ENCODE data around the gene SLC22A17.
A peak's percentile ranks its signal among the peaks of the same experiment; 100 is the strongest.

The SLC22A17 gene

DNA sequence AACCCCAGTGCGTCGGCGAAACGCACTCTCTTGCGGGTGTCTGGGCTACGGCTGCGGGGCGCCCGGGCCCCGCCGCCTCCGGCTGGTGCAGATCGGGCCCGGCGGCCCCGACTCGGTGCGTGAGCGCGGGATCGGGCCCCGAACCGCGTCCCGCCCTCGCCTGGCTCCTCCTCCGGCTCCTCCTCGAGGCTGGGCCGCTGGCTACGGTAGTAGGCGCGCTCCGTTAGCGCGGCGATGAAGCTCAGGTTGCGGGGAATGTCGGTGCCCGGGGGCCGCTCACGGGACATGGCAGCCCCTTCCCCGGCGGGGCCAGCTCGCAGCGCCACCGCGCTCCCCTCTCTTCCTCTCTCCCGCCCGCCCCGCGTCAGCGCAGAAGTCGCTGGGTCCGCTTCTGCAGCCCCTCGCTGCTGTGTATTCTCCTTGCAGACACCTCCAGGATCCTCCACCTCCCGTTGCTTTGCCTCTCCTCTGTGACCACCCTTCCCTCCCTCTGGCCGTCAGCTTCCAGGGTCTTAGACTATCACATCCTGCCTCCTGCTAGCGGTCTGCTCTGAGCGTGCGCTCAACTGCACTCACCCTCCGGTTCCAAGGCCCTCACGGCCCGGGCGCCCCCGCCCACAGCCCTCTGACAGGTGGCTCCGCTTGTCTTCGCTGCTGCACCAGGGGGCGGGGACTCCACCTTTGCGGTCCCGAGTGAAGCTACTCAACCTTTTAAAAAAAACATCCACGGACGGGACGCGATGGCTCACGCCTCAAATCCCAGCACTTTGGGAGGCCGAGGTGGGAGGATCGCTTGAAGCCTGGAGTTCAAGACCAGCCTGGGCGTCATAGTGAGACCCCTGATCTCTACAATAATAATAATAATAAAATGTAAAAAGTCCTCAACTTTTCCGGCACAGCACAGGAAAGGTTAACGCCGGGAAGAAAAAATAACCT, 50.1 kb downstream of the SLC22A17 start, which contains the start of gene PPP1R3E:
Gene PPP1R3E, minus strand, starts transcription at position 570 of the 936 bp plus-strand sequence. Its CDS starts 283 bp downstream, at position 287.
- DNase-seq, result peak; percentile 51

DNA sequence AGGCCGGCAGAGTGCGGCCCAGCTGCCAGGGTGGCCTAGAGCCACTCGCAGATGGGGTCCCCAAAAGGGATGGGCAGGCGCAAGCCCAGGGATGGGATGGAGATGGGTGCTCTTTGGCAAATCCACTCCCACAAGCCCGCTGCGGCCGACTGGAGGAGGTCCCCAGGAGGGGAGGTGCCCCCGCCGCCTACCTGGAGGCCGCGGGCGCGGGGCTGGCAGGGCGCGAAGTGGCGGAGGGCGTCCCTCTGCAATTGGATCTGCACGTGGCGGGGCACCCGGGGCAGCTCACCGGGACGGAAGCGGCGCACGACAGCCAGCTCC, 50.8 kb downstream of the SLC22A17 start:
- no peak for DNase-seq

GRCh38 chr14:23301288-23301968, 51.3 kb downstream of the SLC22A17 start:
- DNase-seq, result peak; percentile 98

GRCh38 chr14:23300687-23301223, 51.9 kb downstream of the SLC22A17 start:
- peak; percentile 36 for DNase-seq

DNA sequence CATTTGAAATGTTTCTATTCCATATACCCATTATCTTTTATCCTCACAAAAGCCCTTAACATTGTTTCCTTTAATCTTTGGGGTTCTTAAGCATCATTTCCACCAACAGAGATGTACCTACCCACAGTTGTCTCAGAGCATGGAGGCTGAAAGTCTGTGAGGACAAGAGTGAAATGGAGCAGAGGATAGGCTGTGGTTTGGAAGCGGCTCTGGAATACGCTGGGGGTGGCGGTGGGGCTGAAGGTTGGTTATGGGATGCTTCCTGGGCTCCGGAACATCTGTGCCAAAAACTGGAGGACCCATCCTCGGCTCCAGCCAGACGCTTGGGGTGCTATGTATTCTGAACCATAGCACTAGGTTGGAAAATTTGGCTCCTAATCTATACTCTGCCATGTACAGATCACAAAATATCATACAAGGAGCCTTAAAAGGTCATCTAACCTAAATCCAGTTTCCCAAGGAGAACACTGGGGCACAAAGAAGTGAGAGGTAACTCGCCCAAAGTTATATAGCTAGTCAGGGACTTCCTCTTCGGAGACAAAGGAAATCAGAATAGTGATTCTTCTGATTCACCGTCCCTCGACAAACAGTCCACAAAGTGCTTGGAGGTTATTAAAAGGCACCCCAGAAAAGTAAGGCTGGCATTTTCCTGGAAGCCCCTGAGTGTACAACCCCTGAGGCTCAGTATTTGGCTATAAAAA, 52.6 kb downstream of the SLC22A17 start:
- no peak for DNase-seq

DNA sequence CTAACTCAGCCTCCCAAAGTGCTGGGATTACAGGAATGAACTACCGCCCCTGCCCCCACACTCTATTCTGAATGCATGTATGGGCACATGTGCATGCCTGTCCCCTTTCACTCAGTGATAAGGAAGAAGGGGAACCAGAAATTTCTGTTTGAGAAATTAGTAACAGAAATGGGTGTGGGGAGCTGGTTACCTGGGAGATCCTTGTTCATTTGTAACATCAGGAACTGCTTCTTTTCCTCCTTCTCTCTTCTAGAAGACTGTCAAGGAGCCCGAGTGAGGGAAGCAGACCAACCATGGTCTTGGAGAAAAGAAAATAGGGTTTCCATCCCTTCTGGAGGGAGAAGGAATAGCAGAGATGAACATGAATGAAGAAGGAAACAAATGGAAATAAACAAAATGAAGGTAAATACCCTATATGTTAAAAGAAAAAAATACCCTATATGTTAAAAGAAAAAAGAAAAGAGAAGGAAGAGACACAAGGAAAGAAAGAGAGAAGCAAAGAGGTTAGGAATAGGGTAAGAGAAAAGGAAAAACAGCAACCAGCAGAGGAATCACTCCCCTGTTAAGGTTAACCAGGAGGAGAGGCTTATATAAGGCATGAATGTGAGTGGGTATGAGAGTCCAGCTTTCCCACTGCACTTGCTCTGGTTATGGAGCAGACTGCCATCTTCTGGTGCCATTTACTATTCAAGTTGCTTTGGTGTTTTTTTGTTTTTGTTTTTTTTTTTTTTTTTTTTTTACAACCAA, 53.3 kb downstream of the SLC22A17 start:
- DNase-seq, result peak; percentile 63

GRCh38 chr14:23297611-23298277, 54.9 kb downstream of the SLC22A17 start:
- DNase-seq, result no peak

DNA sequence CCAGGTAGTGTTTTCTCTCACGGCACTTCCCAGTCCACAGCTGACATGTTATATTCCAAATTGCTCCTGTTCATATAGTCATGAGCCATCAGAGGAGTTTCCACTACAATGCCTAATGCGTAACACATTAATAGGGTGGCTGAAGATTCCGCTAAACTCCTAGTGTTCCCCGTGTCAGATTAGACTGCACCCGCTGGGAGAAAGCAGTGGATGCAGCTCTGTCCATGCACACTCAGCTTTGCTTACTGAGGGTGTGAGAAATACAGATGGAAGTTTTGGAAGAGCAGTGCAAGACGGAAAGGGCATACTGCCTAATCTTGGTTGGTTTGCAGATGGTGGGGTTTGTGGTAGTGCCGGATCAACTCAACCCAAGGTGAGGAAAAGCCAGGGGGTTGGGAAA, 55.6 kb downstream of the SLC22A17 start:
- DNase-seq, result no peak

All from NCI-H1694 treated with DMSO at 0.1 percent for 48 hours (cell line).